ENCODE data around the gene FOCAD. TPM values are rescaled to one million over a fixed set of nuclear protein-coding genes. Genes with fewer than 3 reads are reported as not detected.
A peak's percentile ranks its signal among the peaks of the same experiment; 100 is the strongest.

The FOCAD gene
- total and polyA plus RNA-seq, 10 of the 15 experiments (the other 5 are each of a cell fraction or from before 2014, with no cell fraction given) = 13.7 to 93.0 (median 41.8) TPM

- TF ChIP-seq MLLT1 (IDR thresholded peaks at IDR 0.05) (peak; percentile 71; the same call in 1 of the 2 replicates), ZBTB33 (IDR thresholded peaks at IDR 0.05) (no peak)
Measured at GRCh38 chr9:20642045-20642444, 42.0 kb upstream of the FOCAD start (continued).

DNA sequence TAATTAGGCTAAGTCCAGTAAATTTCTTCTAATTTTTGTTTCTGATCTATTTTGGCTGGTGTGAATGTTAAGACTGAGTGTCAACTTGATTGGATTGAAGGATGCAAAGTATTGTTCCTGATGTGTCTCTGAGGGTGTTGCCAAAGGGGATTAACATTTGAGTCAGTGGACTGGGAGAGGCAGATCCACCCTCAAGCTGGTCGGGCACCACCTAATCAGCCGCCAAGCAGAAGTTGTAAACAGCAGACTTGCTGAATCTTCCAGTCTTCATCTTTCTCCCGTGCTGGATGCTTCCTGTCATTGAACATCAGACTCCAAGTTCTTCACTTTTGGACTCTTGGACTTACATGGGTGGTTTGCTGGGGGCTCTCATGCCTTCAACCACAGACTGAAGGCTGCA is 40.4 kb upstream of the FOCAD start:
- Histone ChIP-seq H3K4me3 (no peak overlapping the region), H3K4me1 (ENCODE audit: control insufficient read depth, insufficient read depth, low read length) (peaks cover 13% of the 10 kb centered on the region), H3K79me2 (ENCODE audit: control insufficient read depth, insufficient read depth, low read length) (no peaks in the 10 kb centered on the region), H2AFZ (ENCODE audit: control insufficient read depth, low read depth, low read length) (no peak overlapping the region), H4K20me1 (ENCODE audit: control insufficient read depth, insufficient read depth) (no peaks in the 10 kb centered on the region), H3K36me3 (ENCODE audit: control insufficient read depth in 2 of 2, insufficient read depth in 2 of 2, low read length in 1 of 2) (no peaks in the 10 kb centered on the region), H3K9me3 (replicated peaks; ENCODE audit: control insufficient read depth, insufficient read depth, low read length) (no peaks in the 10 kb centered on the region), H3K27me3 (replicated peaks in 1 of 2; ENCODE audit: control insufficient read depth in 2 of 2, insufficient read depth in 2 of 2, low read length in 1 of 2) (no peaks in the 10 kb centered on the region), H3K9ac (ENCODE audit: control insufficient read depth, insufficient read depth, low read length) (no peak overlapping the region), H3K4me2 (ENCODE audit: control insufficient read depth, insufficient read depth) (no peak overlapping the region), H3K27ac (ENCODE audit: control insufficient read depth, insufficient read depth) (no peak overlapping the region)
- no peak for DNase-seq (ENCODE audit: low read depth, low spot score)
- in situ Hi-C loops (cut with MboI) (no loop called here), intact Hi-C loops (cut with micrococcal nuclease; ENCODE audit: unreplicated experiment) (no loop called here)
- WGBS (ENCODE audit: insufficient coverage, insufficient replicate concordance, low lambda C conversion rate, missing lambda C conversion rate) = 86% methylated on average over 3 of the region's 3 CpGs
- no peak for ATAC-seq
- POLR2A ChIA-PET = interaction anchor here (1.1 to 9.9 kb wide), 2 partner anchors 11 to 18 kb away, joined by 3 to 165 read pairs; no protein-coding TSS in a partner anchor
- BruUV-seq (replicated peaks) = no TSS peak
- CTCF ChIA-PET = interaction anchor here (0.6 to 2.2 kb wide), 6 partner anchors 11 to 41 kb away, joined by 3 to 7 read pairs (median 4); partner anchors contain the start of gene FOCAD
- FAIRE-seq = no peak
- SMC1A ChIA-PET (ENCODE audit: uncharacterized antibody, unreplicated experiment) = interaction anchor here (1.5 to 10.5 kb wide), 6 partner anchors 7 to 82 kb away, joined by 5 to 232 read pairs (median 34); no protein-coding TSS in a partner anchor
- RAD21 ChIA-PET (ENCODE audit: unreplicated experiment) = interaction anchor here (1.3 to 10.7 kb wide), 5 partner anchors 16 to 225 kb away, joined by 3 to 194 read pairs (median 76); partner anchors contain the start of gene FOCAD
- TF ChIP-seq CHD4 (IDR thresholded peaks at IDR 0.05) (no peak), RBBP5 (conservative IDR thresholded peaks at IDR 0.05) (no peak), RAD21 (IDR thresholded peaks at IDR 0.05; ENCODE audit: insufficient read depth, low read depth, low read length) (no peak), NR2C1 (IDR thresholded peaks at IDR 0.05) (no peak), IKZF1 (conservative IDR thresholded peaks at IDR 0.05) (no peak), HDAC2 (IDR thresholded peaks at IDR 0.05) (no peak), RAD51 (IDR thresholded peaks at IDR 0.05) (no peak), CEBPB (IDR thresholded peaks at IDR 0.05; ENCODE audit: borderline replicate concordance in 1 of 2, low read depth in 2 of 2, low read length in 2 of 2) (no peak)
- TF ChIP-seq, protein P1, sequence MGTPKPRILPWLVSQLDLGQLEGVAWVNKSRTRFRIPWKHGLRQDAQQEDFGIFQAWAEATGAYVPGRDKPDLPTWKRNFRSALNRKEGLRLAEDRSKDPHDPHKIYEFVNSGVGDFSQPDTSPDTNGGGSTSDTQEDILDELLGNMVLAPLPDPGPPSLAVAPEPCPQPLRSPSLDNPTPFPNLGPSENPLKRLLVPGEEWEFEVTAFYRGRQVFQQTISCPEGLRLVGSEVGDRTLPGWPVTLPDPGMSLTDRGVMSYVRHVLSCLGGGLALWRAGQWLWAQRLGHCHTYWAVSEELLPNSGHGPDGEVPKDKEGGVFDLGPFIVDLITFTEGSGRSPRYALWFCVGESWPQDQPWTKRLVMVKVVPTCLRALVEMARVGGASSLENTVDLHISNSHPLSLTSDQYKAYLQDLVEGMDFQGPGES (IDR thresholded peaks at IDR 0.05) = no peak
- TF ChIP-seq, protein P2, sequence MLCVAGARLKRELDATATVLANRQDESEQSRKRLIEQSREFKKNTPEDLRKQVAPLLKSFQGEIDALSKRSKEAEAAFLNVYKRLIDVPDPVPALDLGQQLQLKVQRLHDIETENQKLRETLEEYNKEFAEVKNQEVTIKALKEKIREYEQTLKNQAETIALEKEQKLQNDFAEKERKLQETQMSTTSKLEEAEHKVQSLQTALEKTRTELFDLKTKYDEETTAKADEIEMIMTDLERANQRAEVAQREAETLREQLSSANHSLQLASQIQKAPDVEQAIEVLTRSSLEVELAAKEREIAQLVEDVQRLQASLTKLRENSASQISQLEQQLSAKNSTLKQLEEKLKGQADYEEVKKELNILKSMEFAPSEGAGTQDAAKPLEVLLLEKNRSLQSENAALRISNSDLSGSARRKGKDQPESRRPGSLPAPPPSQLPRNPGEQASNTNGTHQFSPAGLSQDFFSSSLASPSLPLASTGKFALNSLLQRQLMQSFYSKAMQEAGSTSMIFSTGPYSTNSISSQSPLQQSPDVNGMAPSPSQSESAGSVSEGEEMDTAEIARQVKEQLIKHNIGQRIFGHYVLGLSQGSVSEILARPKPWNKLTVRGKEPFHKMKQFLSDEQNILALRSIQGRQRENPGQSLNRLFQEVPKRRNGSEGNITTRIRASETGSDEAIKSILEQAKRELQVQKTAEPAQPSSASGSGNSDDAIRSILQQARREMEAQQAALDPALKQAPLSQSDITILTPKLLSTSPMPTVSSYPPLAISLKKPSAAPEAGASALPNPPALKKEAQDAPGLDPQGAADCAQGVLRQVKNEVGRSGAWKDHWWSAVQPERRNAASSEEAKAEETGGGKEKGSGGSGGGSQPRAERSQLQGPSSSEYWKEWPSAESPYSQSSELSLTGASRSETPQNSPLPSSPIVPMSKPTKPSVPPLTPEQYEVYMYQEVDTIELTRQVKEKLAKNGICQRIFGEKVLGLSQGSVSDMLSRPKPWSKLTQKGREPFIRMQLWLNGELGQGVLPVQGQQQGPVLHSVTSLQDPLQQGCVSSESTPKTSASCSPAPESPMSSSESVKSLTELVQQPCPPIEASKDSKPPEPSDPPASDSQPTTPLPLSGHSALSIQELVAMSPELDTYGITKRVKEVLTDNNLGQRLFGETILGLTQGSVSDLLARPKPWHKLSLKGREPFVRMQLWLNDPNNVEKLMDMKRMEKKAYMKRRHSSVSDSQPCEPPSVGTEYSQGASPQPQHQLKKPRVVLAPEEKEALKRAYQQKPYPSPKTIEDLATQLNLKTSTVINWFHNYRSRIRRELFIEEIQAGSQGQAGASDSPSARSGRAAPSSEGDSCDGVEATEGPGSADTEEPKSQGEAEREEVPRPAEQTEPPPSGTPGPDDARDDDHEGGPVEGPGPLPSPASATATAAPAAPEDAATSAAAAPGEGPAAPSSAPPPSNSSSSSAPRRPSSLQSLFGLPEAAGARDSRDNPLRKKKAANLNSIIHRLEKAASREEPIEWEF (IDR thresholded peaks at IDR 0.05; ENCODE audit: insufficient replicate concordance, low read depth, low read length) = no peak
- TF ChIP-seq, protein P3, sequence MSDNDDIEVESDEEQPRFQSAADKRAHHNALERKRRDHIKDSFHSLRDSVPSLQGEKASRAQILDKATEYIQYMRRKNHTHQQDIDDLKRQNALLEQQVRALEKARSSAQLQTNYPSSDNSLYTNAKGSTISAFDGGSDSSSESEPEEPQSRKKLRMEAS (IDR thresholded peaks at IDR 0.05; ENCODE audit: low read depth, low read length) = no peak
